ENCODE data around the gene CLK4. TPM values are rescaled to one million over a fixed set of nuclear protein-coding genes. Genes with fewer than 3 reads are reported as not detected.

Gene CLK4
- polyA plus RNA-seq, 2 donors, result 10.0 to 27.1 TPM

GRCh38 chr5:178667101-178667500, 40.3 kb upstream of the CLK4 start:
- H3K36me3 ChIP-seq (ENCODE audit: control insufficient read depth in 2 of 2, insufficient read depth in 2 of 2, low read length in 1 of 2), result no peaks in the 10 kb centered on the region
- 42 to 43% methylated on average over 5 of the region's 5 CpGs for WGBS, 2 donors
- no peak overlapping the region for H3K27ac ChIP-seq (ENCODE audit: low read depth in 2 of 2, low read length in 1 of 2)
- no peak overlapping the region for H3K4me3 ChIP-seq (ENCODE audit: low read depth in 1 of 2, low read length in 2 of 2)
- H3K4me1 ChIP-seq (ENCODE audit: control insufficient read depth in 2 of 2, insufficient read depth in 2 of 2, low read length in 1 of 2), result no peaks in the 10 kb centered on the region
- no peaks in the 10 kb centered on the region for H3K27me3 ChIP-seq (ENCODE audit: control insufficient read depth in 1 of 2, insufficient read depth in 2 of 2, low read length in 2 of 2)
- H3K9me3 ChIP-seq (ENCODE audit: control insufficient read depth in 2 of 2, insufficient read depth in 1 of 2, low read depth in 1 of 2, low read length in 1 of 2), result peaks cover 4 to 6% of the 10 kb centered on the region in 2 donors

- H3K36me3 ChIP-seq (ENCODE audit: control insufficient read depth in 2 of 2, insufficient read depth in 2 of 2, low read length in 1 of 2), result no peaks in the 10 kb centered on the region
- no peak overlapping the region for H3K4me3 ChIP-seq (ENCODE audit: low read depth in 1 of 2, low read length in 2 of 2)
- 75 to 82% methylated on average over 3 of the region's 3 CpGs for WGBS, 2 donors
- peaks cover 4 to 9% of the 10 kb centered on the region in 2 donors for H3K9me3 ChIP-seq (ENCODE audit: control insufficient read depth in 2 of 2, insufficient read depth in 1 of 2, low read depth in 1 of 2, low read length in 1 of 2)
- no peaks in the 10 kb centered on the region for H3K27me3 ChIP-seq (ENCODE audit: control insufficient read depth in 1 of 2, insufficient read depth in 2 of 2, low read length in 2 of 2)
- H3K27ac ChIP-seq (ENCODE audit: low read depth in 2 of 2, low read length in 1 of 2), result no peak overlapping the region
- no peaks in the 10 kb centered on the region for H3K4me1 ChIP-seq (ENCODE audit: control insufficient read depth in 2 of 2, insufficient read depth in 2 of 2, low read length in 1 of 2)
Observed at GRCh38 chr5:178664141-178664540, 37.3 kb upstream of the CLK4 start.

- peaks cover 0 to 6% of the 10 kb centered on the region in 2 donors for H3K9me3 ChIP-seq (ENCODE audit: control insufficient read depth in 2 of 2, insufficient read depth in 1 of 2, low read depth in 1 of 2, low read length in 1 of 2)
- no peak overlapping the region for H3K27ac ChIP-seq (ENCODE audit: low read depth in 2 of 2, low read length in 1 of 2)
- no peaks in the 10 kb centered on the region for H3K4me1 ChIP-seq (ENCODE audit: control insufficient read depth in 2 of 2, insufficient read depth in 2 of 2, low read length in 1 of 2)
- no peak overlapping the region for H3K4me3 ChIP-seq (ENCODE audit: low read depth in 1 of 2, low read length in 2 of 2)
- no peaks in the 10 kb centered on the region for H3K27me3 ChIP-seq (ENCODE audit: control insufficient read depth in 1 of 2, insufficient read depth in 2 of 2, low read length in 2 of 2)
- H3K36me3 ChIP-seq (ENCODE audit: control insufficient read depth in 2 of 2, insufficient read depth in 2 of 2, low read length in 1 of 2), result no peaks in the 10 kb centered on the region
- 90 to 91% methylated on average over 10 of the region's 10 CpGs for WGBS, 2 donors
Observed at GRCh38 chr5:178662541-178662860, 35.7 kb upstream of the CLK4 start.

- peaks cover 0 to 6% of the 10 kb centered on the region in 2 donors for H3K9me3 ChIP-seq (ENCODE audit: control insufficient read depth in 2 of 2, insufficient read depth in 1 of 2, low read depth in 1 of 2, low read length in 1 of 2)
- H3K4me1 ChIP-seq (ENCODE audit: control insufficient read depth in 2 of 2, insufficient read depth in 2 of 2, low read length in 1 of 2), result no peaks in the 10 kb centered on the region
- no peaks in the 10 kb centered on the region for H3K36me3 ChIP-seq (ENCODE audit: control insufficient read depth in 2 of 2, insufficient read depth in 2 of 2, low read length in 1 of 2)
- no peak overlapping the region for H3K27ac ChIP-seq (ENCODE audit: low read depth in 2 of 2, low read length in 1 of 2)
- H3K4me3 ChIP-seq (ENCODE audit: low read depth in 1 of 2, low read length in 2 of 2), result no peak overlapping the region
- no peaks in the 10 kb centered on the region for H3K27me3 ChIP-seq (ENCODE audit: control insufficient read depth in 1 of 2, insufficient read depth in 2 of 2, low read length in 2 of 2)
- WGBS, 2 donors, result 94% methylated on average over 21 of the region's 21 CpGs
Observed at GRCh38 chr5:178661836-178662540, 35.1 kb upstream of the CLK4 start.

- Histone ChIP-seq H3K9me3 (ENCODE audit: control insufficient read depth in 2 of 2, insufficient read depth in 1 of 2, low read depth in 1 of 2, low read length in 1 of 2) (peaks cover 0 to 2% of the 10 kb centered on the region in 2 donors), H3K4me3 (ENCODE audit: low read depth in 1 of 2, low read length in 2 of 2) (no peak overlapping the region), H3K27ac (ENCODE audit: low read depth in 2 of 2, low read length in 1 of 2) (no peak overlapping the region), H3K27me3 (ENCODE audit: control insufficient read depth in 1 of 2, insufficient read depth in 2 of 2, low read length in 2 of 2) (no peaks in the 10 kb centered on the region), H3K36me3 (ENCODE audit: control insufficient read depth in 2 of 2, insufficient read depth in 2 of 2, low read length in 1 of 2) (no peaks in the 10 kb centered on the region), H3K4me1 (ENCODE audit: control insufficient read depth in 2 of 2, insufficient read depth in 2 of 2, low read length in 1 of 2) (no peaks in the 10 kb centered on the region)
- 60 to 67% methylated on average over 7 of the region's 7 CpGs for WGBS, 2 donors
Observed at GRCh38 chr5:178651046-178651810, 24.4 kb upstream of the CLK4 start.

GRCh38 chr5:178650214-178650613, 23.4 kb upstream of the CLK4 start:
- no peaks in the 10 kb centered on the region for H3K4me1 ChIP-seq (ENCODE audit: control insufficient read depth in 2 of 2, insufficient read depth in 2 of 2, low read length in 1 of 2)
- 67 to 68% methylated on average over 5 of the region's 5 CpGs for WGBS, 2 donors
- H3K9me3 ChIP-seq (ENCODE audit: control insufficient read depth in 2 of 2, insufficient read depth in 1 of 2, low read depth in 1 of 2, low read length in 1 of 2), result peaks cover 0 to 2% of the 10 kb centered on the region in 2 donors
- H3K4me3 ChIP-seq (ENCODE audit: low read depth in 1 of 2, low read length in 2 of 2), result no peak overlapping the region
- no peak overlapping the region for H3K27ac ChIP-seq (ENCODE audit: low read depth in 2 of 2, low read length in 1 of 2)
- no peaks in the 10 kb centered on the region for H3K27me3 ChIP-seq (ENCODE audit: control insufficient read depth in 1 of 2, insufficient read depth in 2 of 2, low read length in 2 of 2)
- no peaks in the 10 kb centered on the region for H3K36me3 ChIP-seq (ENCODE audit: control insufficient read depth in 2 of 2, insufficient read depth in 2 of 2, low read length in 1 of 2)

- no peaks in the 10 kb centered on the region for H3K36me3 ChIP-seq (ENCODE audit: control insufficient read depth in 2 of 2, insufficient read depth in 2 of 2, low read length in 1 of 2)
- H3K27me3 ChIP-seq (ENCODE audit: control insufficient read depth in 1 of 2, insufficient read depth in 2 of 2, low read length in 2 of 2), result no peaks in the 10 kb centered on the region
- H3K27ac ChIP-seq (ENCODE audit: low read depth in 2 of 2, low read length in 1 of 2), result no peak overlapping the region
- peaks cover 0 to 2% of the 10 kb centered on the region in 2 donors for H3K9me3 ChIP-seq (ENCODE audit: control insufficient read depth in 2 of 2, insufficient read depth in 1 of 2, low read depth in 1 of 2, low read length in 1 of 2)
- no peak overlapping the region for H3K4me3 ChIP-seq (ENCODE audit: low read depth in 1 of 2, low read length in 2 of 2)
- no peaks in the 10 kb centered on the region for H3K4me1 ChIP-seq (ENCODE audit: control insufficient read depth in 2 of 2, insufficient read depth in 2 of 2, low read length in 1 of 2)
- whole genome bisulfite sequencing, 2 donors, result 72 to 77% methylated on average over 3 of the region's 3 CpGs
Observed at GRCh38 chr5:178649580-178649979, 22.7 kb upstream of the CLK4 start.

- Histone ChIP-seq H3K27me3 (ENCODE audit: control insufficient read depth in 1 of 2, insufficient read depth in 2 of 2, low read length in 2 of 2) (no peaks in the 10 kb centered on the region), H3K36me3 (ENCODE audit: control insufficient read depth in 2 of 2, insufficient read depth in 2 of 2, low read length in 1 of 2) (no peaks in the 10 kb centered on the region)
- 60 to 73% methylated on average over 7 of the region's 7 CpGs for WGBS, 2 donors
Observed at GRCh38 chr5:178644826-178645545, 18.1 kb upstream of the CLK4 start.

GRCh38 chr5:178642351-178642909, 15.6 kb upstream of the CLK4 start:
- Histone ChIP-seq H3K27ac (ENCODE audit: low read depth in 2 of 2, low read length in 1 of 2) (no peak overlapping the region), H3K9me3 (ENCODE audit: control insufficient read depth in 2 of 2, insufficient read depth in 1 of 2, low read depth in 1 of 2, low read length in 1 of 2) (no peaks in the 10 kb centered on the region), H3K4me3 (ENCODE audit: low read depth in 1 of 2, low read length in 2 of 2) (no peak overlapping the region), H3K4me1 (ENCODE audit: control insufficient read depth in 2 of 2, insufficient read depth in 2 of 2, low read length in 1 of 2) (peaks cover 0 to 2% of the 10 kb centered on the region in 2 donors), H3K27me3 (ENCODE audit: control insufficient read depth in 1 of 2, insufficient read depth in 2 of 2, low read length in 2 of 2) (no peaks in the 10 kb centered on the region), H3K36me3 (ENCODE audit: control insufficient read depth in 2 of 2, insufficient read depth in 2 of 2, low read length in 1 of 2) (no peaks in the 10 kb centered on the region)
- 34 to 67% methylated on average over 1 of the region's 1 CpG for WGBS, 2 donors

More at GRCh38 chr5:178644826-178645545, 18.1 kb upstream of the CLK4 start:
- Histone ChIP-seq H3K27ac (ENCODE audit: low read depth in 2 of 2, low read length in 1 of 2) (no peak overlapping the region), H3K9me3 (ENCODE audit: control insufficient read depth in 2 of 2, insufficient read depth in 1 of 2, low read depth in 1 of 2, low read length in 1 of 2) (peaks cover 0 to 2% of the 10 kb centered on the region in 2 donors), H3K4me1 (ENCODE audit: control insufficient read depth in 2 of 2, insufficient read depth in 2 of 2, low read length in 1 of 2) (peaks cover 0 to 2% of the 10 kb centered on the region in 2 donors), H3K4me3 (ENCODE audit: low read depth in 1 of 2, low read length in 2 of 2) (no peak overlapping the region)

Measured in esophagus (tissue), 2 donors.